Amniotic stem cell (primary cell): ENCODE measurements around the gene RASGRF2.
"Not testable (repeated sequence)": the region's sequence is repeated elsewhere in the genome, so short reads cannot be mapped to it uniquely, and the experiment has no call there.

ENCODE experiments used
- DNase-seq: peaks from one replicate; lab custom pipeline; 2025; lab: John Stamatoyannopoulos, UW

RASGRF2 gene

GRCh38 chr5:81242906-81243436, 282.8 kb downstream of the RASGRF2 start:
- no peak for DNase-seq

DNA sequence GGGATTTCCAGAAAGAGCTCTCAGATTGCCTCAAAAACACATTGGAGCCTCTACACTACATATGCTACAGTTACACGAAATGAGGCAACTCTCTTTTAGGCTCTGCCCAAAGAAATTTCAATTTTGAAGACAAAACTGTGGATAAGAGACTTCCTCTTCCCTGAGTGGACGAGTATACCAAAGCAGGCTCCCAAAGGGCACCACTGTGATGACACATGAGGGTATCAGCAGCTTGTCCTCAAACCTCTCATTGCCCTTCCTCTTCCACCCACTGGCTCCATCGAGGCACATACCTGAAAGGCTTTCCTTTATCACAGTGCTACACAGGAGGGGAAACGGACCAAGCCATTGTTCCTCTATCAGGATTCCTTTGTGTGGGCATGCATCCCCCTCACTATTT, 284.3 kb downstream of the RASGRF2 start:
- DNase-seq, result no peak

DNA sequence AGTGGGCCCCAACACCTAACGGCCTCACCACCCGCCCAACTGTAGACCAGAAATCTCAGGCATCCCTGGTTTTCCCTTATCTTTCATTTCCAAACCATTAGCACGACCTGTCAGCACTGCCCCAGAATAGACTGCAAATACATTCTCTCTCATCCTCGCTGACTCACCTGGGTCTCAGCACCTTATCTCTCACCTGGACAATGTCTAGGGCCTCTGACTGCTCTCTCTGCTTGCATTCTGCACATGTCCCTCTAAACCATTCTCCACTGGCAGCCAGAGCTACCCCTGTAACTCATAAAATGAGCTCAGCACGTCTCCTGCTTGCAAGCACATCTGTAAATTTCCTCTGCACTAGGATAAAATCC, 285.7 kb downstream of the RASGRF2 start:
- no peak for DNase-seq

DNA sequence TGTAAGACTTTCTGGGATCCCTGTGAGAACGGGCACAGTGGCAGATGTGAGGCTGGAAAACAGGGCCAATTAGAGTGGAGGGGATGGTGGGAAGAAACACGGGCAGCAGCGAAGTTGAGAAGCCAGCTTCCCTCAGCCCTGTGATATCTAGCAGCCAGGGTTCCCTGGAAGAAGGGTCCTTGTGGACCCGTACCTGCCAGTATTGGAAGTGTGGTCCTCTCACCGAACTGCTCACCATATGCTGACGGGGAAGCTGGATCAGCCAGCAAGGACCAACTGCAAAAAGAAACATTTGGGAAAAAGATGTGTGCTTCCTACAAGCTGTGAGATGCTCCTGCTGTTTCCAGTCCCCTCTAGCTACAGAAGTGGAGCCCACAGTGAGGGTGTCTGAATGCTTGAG, 286.5 kb downstream of the RASGRF2 start:
- no peak for DNase-seq

DNA sequence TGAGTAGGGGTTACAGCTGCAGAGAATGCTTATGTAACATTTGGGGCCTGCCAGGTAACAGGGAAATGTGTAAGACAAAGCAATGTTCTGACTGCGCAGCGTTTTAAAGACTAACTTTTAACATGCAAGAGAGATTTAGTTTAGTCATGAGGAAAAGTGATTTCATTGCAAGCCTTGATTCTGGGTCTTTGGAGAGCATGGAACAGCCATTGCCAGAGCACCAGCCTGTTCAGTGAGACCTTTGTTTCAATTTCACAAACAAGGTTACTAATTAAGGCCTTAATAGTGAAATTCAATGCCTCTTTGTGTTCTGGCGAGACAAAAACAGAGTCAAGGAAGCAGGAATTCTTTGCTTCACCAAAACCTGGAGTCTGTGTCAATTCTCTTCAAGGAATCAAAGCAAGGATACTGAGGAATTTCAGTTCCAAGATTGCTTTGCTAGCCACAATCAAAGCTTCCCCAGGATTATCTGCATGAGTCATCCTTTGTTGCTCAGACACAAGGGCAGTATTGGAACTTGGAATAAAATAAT, 287.3 kb downstream of the RASGRF2 start:
- DNase-seq, result no peak

DNA sequence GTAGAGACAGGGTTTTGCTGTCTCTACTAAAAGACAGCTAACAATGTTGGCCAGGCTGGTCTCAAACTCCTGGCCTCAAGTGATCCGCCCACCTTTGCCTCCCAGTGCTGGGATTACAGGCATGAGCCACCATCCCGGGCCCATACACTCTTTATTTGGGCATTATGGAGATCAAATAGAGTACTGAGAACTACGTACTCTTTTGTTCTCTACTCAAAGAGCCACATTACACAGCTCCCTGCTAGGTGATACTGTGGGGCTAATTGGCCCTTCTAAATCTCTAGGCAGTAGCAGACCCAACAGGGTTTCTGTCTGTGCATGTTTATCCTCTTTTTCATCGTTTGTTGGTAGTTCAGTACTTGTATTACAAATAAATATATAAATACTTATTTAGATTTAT, 289.1 kb downstream of the RASGRF2 start:
- no peak for DNase-seq

GRCh38 chr5:81250004-81250403, 289.8 kb downstream of the RASGRF2 start:
- DNase-seq, result no peak

GRCh38 chr5:81251922-81252321, 291.8 kb downstream of the RASGRF2 start:
- DNase-seq, result no peak

DNA sequence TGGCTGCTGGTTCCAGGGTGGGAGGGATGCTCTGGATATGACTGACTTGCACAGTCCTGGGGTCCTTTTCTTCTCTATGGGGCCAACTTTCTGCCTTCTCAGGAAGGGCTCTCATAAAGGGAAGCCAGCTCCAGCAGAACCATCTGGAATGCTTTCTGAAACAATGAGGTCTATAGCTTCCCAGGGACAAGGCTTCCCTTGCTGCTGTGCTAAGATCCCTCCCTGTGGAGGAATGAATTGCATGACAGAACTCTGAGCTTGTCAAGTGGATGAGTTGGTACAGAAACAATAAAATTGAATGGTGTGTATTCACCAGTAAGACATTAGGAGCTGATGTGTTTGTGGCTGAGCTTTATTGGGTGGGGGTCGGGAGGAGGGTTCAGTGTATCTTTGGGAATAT, 292.7 kb downstream of the RASGRF2 start:
- no peak for DNase-seq

DNA sequence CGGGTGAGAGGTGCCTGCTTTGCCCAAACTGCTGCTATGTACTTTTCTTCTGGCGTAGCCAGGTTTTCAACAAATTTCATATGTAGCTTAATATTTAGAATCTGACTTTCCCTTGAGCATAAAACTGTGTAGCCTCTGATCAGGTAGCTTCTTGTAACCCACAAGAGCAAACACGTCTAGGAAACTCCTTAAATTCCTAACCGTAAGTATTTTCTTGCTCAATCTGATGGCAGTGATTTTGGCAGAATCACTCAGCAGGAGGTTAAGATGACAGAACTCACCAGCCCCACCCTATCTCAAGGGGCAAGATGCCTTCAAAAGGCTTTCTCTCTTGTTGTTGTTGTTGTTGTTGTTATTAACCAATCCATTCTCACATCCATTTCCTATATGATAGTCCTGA, 293.7 kb downstream of the RASGRF2 start:
- no peak for DNase-seq

- DNase-seq, result no peak
These were observed 294.9 kb downstream of the RASGRF2 start for GRCh38 chr5:81254886-81255559.

GRCh38 chr5:81256766-81257165, 296.6 kb downstream of the RASGRF2 start:
- no peak for DNase-seq

DNA sequence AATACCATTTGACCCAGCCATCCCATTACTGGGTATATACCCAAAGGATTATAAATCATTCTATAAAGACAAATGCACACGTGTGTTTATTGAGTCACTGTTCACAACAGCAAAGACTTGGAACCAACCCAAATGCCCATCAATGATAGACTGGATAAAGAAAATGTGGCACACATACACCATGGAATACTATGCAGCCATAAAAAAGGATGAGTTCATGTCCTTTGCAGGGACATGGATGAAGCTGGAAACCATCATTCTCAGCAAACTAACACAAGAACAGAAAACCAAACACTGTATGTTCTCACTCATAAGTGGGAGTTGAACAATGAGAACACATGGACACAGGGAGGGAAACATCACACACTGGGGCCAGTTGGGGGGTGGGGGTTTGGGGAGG, 302.6 kb downstream of the RASGRF2 start:
- DNase-seq, result not testable (repeated sequence)

DNA sequence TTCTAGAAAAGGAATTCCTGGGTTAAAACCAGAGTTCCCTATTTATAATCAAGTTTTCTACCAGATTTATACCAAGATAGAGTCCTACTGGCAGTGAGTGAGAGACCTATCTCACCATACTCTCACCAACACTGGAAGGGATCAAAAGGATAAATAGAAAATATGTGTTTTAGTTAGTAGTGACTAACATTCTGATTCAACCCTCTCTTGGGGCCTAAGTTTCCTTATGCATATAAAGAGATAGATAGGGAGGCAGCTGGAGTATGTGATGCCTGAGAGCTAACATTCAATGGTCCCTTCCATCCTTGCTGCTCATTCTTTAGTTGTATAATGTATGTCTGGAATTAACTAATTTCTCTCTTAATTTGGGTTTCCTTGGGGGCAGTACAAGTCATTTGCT, 304.9 kb downstream of the RASGRF2 start:
- no peak for DNase-seq

DNA sequence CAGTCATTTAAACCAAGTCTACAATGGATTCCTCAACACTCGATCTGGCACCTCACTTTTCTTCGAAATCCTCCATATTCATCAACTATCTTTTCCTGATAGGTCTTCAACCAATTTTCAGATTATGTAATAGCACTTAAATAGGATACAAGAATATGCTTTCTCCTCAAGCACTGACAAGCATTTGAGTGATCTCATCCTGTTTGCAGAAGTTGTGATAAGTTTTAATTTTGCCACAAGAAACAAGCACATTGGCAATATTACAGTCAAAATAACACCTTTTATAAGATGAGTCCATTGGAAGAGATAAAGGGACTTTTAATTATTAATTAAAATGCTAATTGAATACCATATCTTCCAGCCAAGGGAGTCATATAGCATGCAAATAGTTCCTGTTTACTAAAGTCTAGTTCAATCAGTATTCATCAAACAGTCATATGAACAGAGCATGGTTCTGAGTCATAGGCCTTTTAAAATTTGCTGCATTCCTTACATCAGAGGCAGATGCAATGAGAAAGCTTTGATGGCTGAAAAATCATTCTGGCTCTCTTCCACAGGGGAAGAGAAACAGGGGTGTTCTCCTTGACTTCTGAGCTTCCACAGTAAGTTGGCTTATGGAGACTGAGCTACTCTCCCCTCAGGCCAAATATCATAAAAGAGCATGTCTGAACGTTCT, 308.5 kb downstream of the RASGRF2 start:
- DNase-seq, result peak; percentile 45

- no peak for DNase-seq
These were observed 309.7 kb downstream of the RASGRF2 start for GRCh38 chr5:81269751-81270393.

DNA sequence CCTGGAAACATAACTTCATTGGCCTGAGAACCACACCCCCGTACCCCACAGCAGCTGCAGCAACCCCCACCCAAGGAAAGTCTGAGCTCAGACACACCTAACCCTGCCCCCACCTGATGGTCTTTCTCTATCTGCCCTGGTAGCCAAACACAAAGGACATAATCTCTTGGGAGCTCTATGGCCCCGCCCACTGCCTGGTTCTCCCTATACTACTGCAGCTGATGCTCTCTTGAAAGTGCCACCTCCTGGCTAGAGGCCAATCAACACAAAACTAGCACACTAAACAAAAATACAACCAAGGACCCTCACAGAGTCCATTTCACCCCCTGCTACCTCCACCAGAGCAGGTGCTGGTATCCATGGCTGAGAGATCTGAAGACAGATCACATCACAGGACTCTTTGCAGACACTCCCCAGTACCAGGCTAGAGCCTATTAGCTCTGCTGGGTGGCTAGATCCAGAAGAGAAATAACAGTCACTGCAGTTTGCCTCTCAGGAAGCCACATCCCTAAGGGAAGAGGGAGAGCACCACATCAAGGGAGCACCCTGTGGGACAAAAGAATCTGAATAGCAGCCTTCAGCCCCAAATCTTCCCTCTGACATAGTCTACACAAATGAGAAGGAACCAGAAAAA, 310.3 kb downstream of the RASGRF2 start:
- not testable (repeated sequence) for DNase-seq
